GM19397 (cell line): Measurements from ENCODE around the gene ENOX1.

Source experiments
- ATAC-seq: cut with Tn5 transposase; IDR thresholded peaks from one replicate; pipeline ENCODE4 v1.9.1; 2021; ENCODE audit warnings: mild to moderate bottlenecking, moderate library complexity; ENCODE audit not compliant: unreplicated experiment

The ENOX1 gene

GRCh38 chr13:43397111-43397510 lies 389.7 kb downstream of the ENOX1 start:
- ATAC-seq = no peak

GRCh38 chr13:43391036-43391435 lies 395.7 kb downstream of the ENOX1 start:
- ATAC-seq = no peak

GRCh38 chr13:43390619-43391018 lies 396.2 kb downstream of the ENOX1 start:
- ATAC-seq = no peak

GRCh38 chr13:43389983-43390382 lies 396.8 kb downstream of the ENOX1 start:
- ATAC-seq = no peak

- ATAC-seq = no peak
These were observed 397.2 kb downstream of the ENOX1 start for GRCh38 chr13:43389573-43389972.

GRCh38 chr13:43388282-43389034 lies 398.3 kb downstream of the ENOX1 start:
- ATAC-seq = peak; percentile 46

GRCh38 chr13:43387880-43388279 lies 398.9 kb downstream of the ENOX1 start:
- ATAC-seq = no peak

- ATAC-seq = no peak
These were observed 403.1 kb downstream of the ENOX1 start for GRCh38 chr13:43383498-43384165.

GRCh38 chr13:43379738-43380137 lies 407.0 kb downstream of the ENOX1 start:
- no peak for ATAC-seq

- no peak for ATAC-seq
These were observed 408.8 kb downstream of the ENOX1 start for GRCh38 chr13:43377973-43378372.

GRCh38 chr13:43377149-43377548 lies 409.6 kb downstream of the ENOX1 start:
- ATAC-seq = no peak

GRCh38 chr13:43376596-43376995 lies 410.2 kb downstream of the ENOX1 start:
- ATAC-seq = no peak

GRCh38 chr13:43375797-43376465 lies 410.8 kb downstream of the ENOX1 start:
- ATAC-seq = no peak

- no peak for ATAC-seq
These were observed 412.2 kb downstream of the ENOX1 start for GRCh38 chr13:43374621-43375020.

GRCh38 chr13:43373400-43373799 lies 413.4 kb downstream of the ENOX1 start:
- ATAC-seq = no peak

- no peak for ATAC-seq
These were observed 415.9 kb downstream of the ENOX1 start for GRCh38 chr13:43370842-43371241.

GRCh38 chr13:43369319-43369718 lies 417.5 kb downstream of the ENOX1 start:
- no peak for ATAC-seq

- no peak for ATAC-seq
These were observed 418.8 kb downstream of the ENOX1 start for GRCh38 chr13:43368003-43368402.

- no peak for ATAC-seq
These were observed 421.8 kb downstream of the ENOX1 start for GRCh38 chr13:43365039-43365344.

- ATAC-seq = no peak
These were observed 422.3 kb downstream of the ENOX1 start for GRCh38 chr13:43364210-43365038.
